Keratinocyte (primary cell): ENCODE results near the gene SIPA1L2. TPM values are rescaled to one million over a fixed set of nuclear protein-coding genes. Genes with fewer than 3 reads are reported as not detected.

ENCODE experiments used
- DNase-seq: peaks from one replicate; pipeline ENCODE4 v3.0.0-alpha.2; 2011; ENCODE audit warnings: low read depth, missing footprints, low spot score
- FAIRE-seq: peaks from 2 replicates; lab custom pipeline; 2011; peaks lifted over from hg19 to GRCh38; lab: Jason Lieb, UNC
- H2AFZ ChIP-seq: 2 replicates; pipeline ENCODE4 v1.6.0; 2012; ENCODE audit warnings: low read length, control low read depth, inconsistent platforms; ENCODE audit not compliant: control insufficient read depth
- H3K27ac ChIP-seq: 2 replicates; pipeline ENCODE4 v1.5.1; 2011; ENCODE audit warnings: low read length; ENCODE audit not compliant: control insufficient read depth, insufficient read depth
- H3K27me3 ChIP-seq: 3 replicates; pipeline ENCODE4 v1.6.0; 2011; ENCODE audit warnings: low read length; ENCODE audit not compliant: control insufficient read depth, insufficient read depth; ENCODE audit errors: extremely low read depth
- H3K36me3 ChIP-seq, 2 experiments: 2 replicates in 1 of 2; 3 replicates in 1 of 2; pipeline ENCODE4 v1.5.1; 2011; ENCODE audit warnings: low read length in 2 of 2, mild to moderate bottlenecking in 1 of 2; ENCODE audit not compliant: control insufficient read depth in 2 of 2, insufficient read depth in 2 of 2; ENCODE audit errors: extremely low read depth in 1 of 2
- H3K4me1 ChIP-seq: 3 replicates; pipeline ENCODE4 v1.5.1; 2011; ENCODE audit warnings: low read length; ENCODE audit not compliant: control insufficient read depth, insufficient read depth; ENCODE audit errors: extremely low read depth
- H3K4me2 ChIP-seq: 3 replicates; pipeline ENCODE4 v1.6.0; 2011; ENCODE audit warnings: low read depth, low read length; ENCODE audit not compliant: control insufficient read depth, insufficient read depth; ENCODE audit errors: extremely low read depth
- H3K4me3 ChIP-seq, 3 experiments: fragments of 200-600 bp in 1 of 3; sonication (generic) in 1 of 3; 2 replicates in 2 of 3; 3 replicates in 1 of 3; pipeline ENCODE4 v1.5.1; 2011 to 2016; ENCODE audit warnings: low read length in 3 of 3, mild to moderate bottlenecking in 3 of 3, control low read depth in 2 of 3, inconsistent platforms in 1 of 3, low read depth in 1 of 3, mixed read lengths in 1 of 3, mixed run types in 1 of 3, moderate library complexity in 1 of 3; ENCODE audit not compliant: control insufficient read depth in 2 of 3, insufficient read depth in 2 of 3; ENCODE audit errors: extremely low read depth in 1 of 3
- H3K79me2 ChIP-seq: 2 replicates; pipeline ENCODE4 v1.6.0; 2012; ENCODE audit warnings: low read length; ENCODE audit not compliant: control insufficient read depth, insufficient read depth
- H3K9ac ChIP-seq: 3 replicates; pipeline ENCODE4 v1.6.0; 2011; ENCODE audit warnings: low read length; ENCODE audit not compliant: control insufficient read depth, insufficient read depth; ENCODE audit errors: extremely low read depth
- H3K9me1 ChIP-seq: 3 replicates; pipeline ENCODE4 v1.6.0; 2011; ENCODE audit warnings: low read length; ENCODE audit not compliant: control insufficient read depth, insufficient read depth; ENCODE audit errors: extremely low read depth
- H3K9me3 ChIP-seq: 2 replicates; pipeline ENCODE4 v1.5.1; 2012; ENCODE audit warnings: low read depth, low read length; ENCODE audit not compliant: control insufficient read depth
- H4K20me1 ChIP-seq: 3 replicates; pipeline ENCODE4 v1.6.0; 2011; ENCODE audit warnings: low read length; ENCODE audit not compliant: control insufficient read depth, insufficient read depth; ENCODE audit errors: extremely low read depth
- CTCF ChIP-seq, 3 experiments: IDR thresholded peaks in 1 of 3; conservative IDR thresholded peaks in 1 of 3; optimal IDR thresholded peaks in 1 of 3; 2 replicates in 2 of 3; 3 replicates in 1 of 3; pipeline versions ENCODE3 to v1.5.1; 2011; ENCODE audit warnings: low read length in 3 of 3, mild to moderate bottlenecking in 3 of 3, moderate library complexity in 2 of 3, control low read depth in 1 of 3, inconsistent platforms in 1 of 3; ENCODE audit not compliant: insufficient read depth in 2 of 3; ENCODE audit errors: extremely low read depth in 1 of 3
- EZH2 ChIP-seq: IDR thresholded peaks from one replicate; pipeline ENCODE4 v1.6.1; 2012; ENCODE audit warnings: inconsistent platforms, mild to moderate bottlenecking, low read length, moderate library complexity
- dilution Hi-C: fragments of 300-500 bp; cut with MboI; formaldehyde crosslinking; loops from one replicate; pipeline ENCODE4 v1.7.0; 2020; ENCODE audit warnings: low sequenced_read_pairs; ENCODE audit not compliant: extremely low pct_ligation_motif_present
- polyA plus RNA-seq, 5 experiments: library from polyadenylated mRNA; depleted of rRNA in 3 of 5; stranded (reverse) in 3 of 5; stranded (forward) in 1 of 5; unstranded in 1 of 5; fragments of >200 nt; gene quantifications; 1 replicate in 1 of 5; 2 replicates in 3 of 5; 3 replicates in 1 of 5; pipeline versions ENCODE4 v1.2.1 to v1.2.3, GENCODE V29; 2011 to 2012; ENCODE audit warnings: missing spikeins in 2 of 5, low read depth in 1 of 5, low replicate concordance in 1 of 5

SIPA1L2 gene
- polyA plus RNA-seq, 1 donor (not counting 4 experiments of a cell fraction or from before 2014, with no cell fraction given): 2.1 TPM

GRCh38 chr1:232657426-232658005, 27.6 kb upstream of the SIPA1L2 start:
- H3K79me2 ChIP-seq: no peaks in the 10 kb centered on the region
- no peak for DNase-seq
- H3K9me1 ChIP-seq: no peaks in the 10 kb centered on the region
- H3K27ac ChIP-seq: no peak overlapping the region
- no peaks in the 10 kb centered on the region for H3K9me3 ChIP-seq
- TF ChIP-seq CTCF (optimal IDR thresholded peaks at IDR 0.05 in 1 of 3, IDR thresholded peaks at IDR 0.05 in 1 of 3, conservative IDR thresholded peaks at IDR 0.05 in 1 of 3; ENCODE audit: extremely low read depth in 1 of 3, insufficient read depth in 2 of 3, low read length in 3 of 3) (no peak), EZH2 (no peak)
- H3K27me3 ChIP-seq: peaks cover 4% of the 10 kb centered on the region
- no peak overlapping the region for H3K4me2 ChIP-seq
- dilution Hi-C loops: no loop called here
- H4K20me1 ChIP-seq: no peaks in the 10 kb centered on the region
- H3K4me3 ChIP-seq: no peak overlapping the region
- H3K4me1 ChIP-seq: no peaks in the 10 kb centered on the region
- no peak overlapping the region for H2AFZ ChIP-seq
- FAIRE-seq: no peak
- H3K9ac ChIP-seq: no peak overlapping the region
- H3K36me3 ChIP-seq: no peaks in the 10 kb centered on the region

DNA sequence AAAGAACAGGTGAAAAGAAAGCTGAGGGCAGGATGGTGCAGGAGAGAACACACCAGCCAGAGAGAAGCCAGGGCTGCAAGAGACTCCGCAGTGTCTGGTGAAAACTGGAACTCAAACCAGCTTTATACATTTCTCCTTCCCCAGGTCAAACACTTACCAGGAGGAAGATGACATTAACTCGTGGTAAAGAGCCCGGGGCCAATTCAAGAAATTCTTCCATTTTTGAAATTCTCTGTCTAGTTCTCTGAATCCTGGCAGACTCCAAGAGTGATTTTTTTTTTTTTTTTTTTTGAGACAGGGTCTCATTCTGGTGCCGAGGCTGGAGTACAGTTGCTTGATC, 25.8 kb upstream of the SIPA1L2 start:
- no peak overlapping the region for H3K4me3 ChIP-seq
- H3K9me1 ChIP-seq: no peaks in the 10 kb centered on the region
- H3K9me3 ChIP-seq: no peaks in the 10 kb centered on the region
- H4K20me1 ChIP-seq: no peaks in the 10 kb centered on the region
- H3K27me3 ChIP-seq: peaks cover 4% of the 10 kb centered on the region
- H3K79me2 ChIP-seq: no peaks in the 10 kb centered on the region
- no peak overlapping the region for H3K27ac ChIP-seq
- no peaks in the 10 kb centered on the region for H3K4me1 ChIP-seq
- H3K36me3 ChIP-seq: no peaks in the 10 kb centered on the region
- no peak for FAIRE-seq
- no peak overlapping the region for H3K9ac ChIP-seq
- DNase-seq: no peak
- H3K4me2 ChIP-seq: no peak overlapping the region
- dilution Hi-C loops: no loop called here
- no peak overlapping the region for H2AFZ ChIP-seq
- TF ChIP-seq CTCF (optimal IDR thresholded peaks at IDR 0.05 in 1 of 3, IDR thresholded peaks at IDR 0.05 in 1 of 3, conservative IDR thresholded peaks at IDR 0.05 in 1 of 3; ENCODE audit: extremely low read depth in 1 of 3, insufficient read depth in 2 of 3, low read length in 3 of 3) (no peak), EZH2 (no peak)
